ENCODE results near the gene TAX1BP1.

Gene TAX1BP1

GRCh38 chr7:27753863-27754262, 13.9 kb downstream of the TAX1BP1 start:
- CTCF ChIA-PET: no interaction called here
- no peak for DNase-seq (ENCODE audit: extremely low spot score)
- TF ChIP-seq CTCF (IDR thresholded peaks at IDR 0.05; ENCODE audit: control extremely low read depth, extremely low read depth, low read depth, missing control alignments): no peak
- POLR2A ChIA-PET: no interaction called here

GRCh38 chr7:27756298-27756697, 16.3 kb downstream of the TAX1BP1 start:
- CTCF ChIA-PET: interaction anchor here (1.0 kb wide), 1 partner anchor 12 kb away, joined by 4 read pairs; no protein-coding TSS in a partner anchor

GRCh38 chr7:27759491-27759890, 19.5 kb downstream of the TAX1BP1 start:
- DNase-seq (ENCODE audit: extremely low spot score): no peak
- ChIA-PET CTCF (no interaction called here), POLR2A (no interaction called here)
- TF ChIP-seq CTCF (IDR thresholded peaks at IDR 0.05; ENCODE audit: control extremely low read depth, extremely low read depth, low read depth, missing control alignments): no peak

More at GRCh38 chr7:27756298-27756697, 16.3 kb downstream of the TAX1BP1 start:
- TF ChIP-seq CTCF (IDR thresholded peaks at IDR 0.05; ENCODE audit: control extremely low read depth, extremely low read depth, low read depth, missing control alignments): no peak
- POLR2A ChIA-PET: no interaction called here
- DNase-seq (ENCODE audit: extremely low spot score): no peak

DNA sequence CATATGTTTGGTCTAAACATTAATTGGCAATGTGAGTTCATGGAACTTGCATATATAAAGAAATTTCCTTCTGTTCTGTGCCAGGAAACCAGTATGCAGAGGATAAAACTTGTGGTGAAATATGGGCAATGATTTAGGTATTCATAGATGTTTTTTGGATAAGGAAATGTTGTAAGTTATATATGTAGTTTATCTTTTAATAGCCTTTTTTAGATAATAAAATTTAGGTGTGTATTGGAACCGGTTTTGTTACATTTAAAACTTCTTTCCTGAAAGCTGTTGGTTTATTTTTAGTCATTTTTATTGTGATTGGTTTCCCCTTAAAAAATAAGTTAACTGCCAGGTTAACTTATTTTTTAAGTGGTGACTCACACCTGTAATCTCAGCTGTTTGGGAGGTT, 22.1 kb downstream of the TAX1BP1 start:
- DNase-seq (ENCODE audit: extremely low spot score): no peak
- TF ChIP-seq CTCF (IDR thresholded peaks at IDR 0.05; ENCODE audit: control extremely low read depth, extremely low read depth, low read depth, missing control alignments): no peak
- CTCF ChIA-PET: interaction anchor here (0.8 to 6.6 kb wide), 2 partner anchors 11 to 12 kb away, joined by 3 to 38 read pairs; no protein-coding TSS in a partner anchor
- POLR2A ChIA-PET: no interaction called here

DNA sequence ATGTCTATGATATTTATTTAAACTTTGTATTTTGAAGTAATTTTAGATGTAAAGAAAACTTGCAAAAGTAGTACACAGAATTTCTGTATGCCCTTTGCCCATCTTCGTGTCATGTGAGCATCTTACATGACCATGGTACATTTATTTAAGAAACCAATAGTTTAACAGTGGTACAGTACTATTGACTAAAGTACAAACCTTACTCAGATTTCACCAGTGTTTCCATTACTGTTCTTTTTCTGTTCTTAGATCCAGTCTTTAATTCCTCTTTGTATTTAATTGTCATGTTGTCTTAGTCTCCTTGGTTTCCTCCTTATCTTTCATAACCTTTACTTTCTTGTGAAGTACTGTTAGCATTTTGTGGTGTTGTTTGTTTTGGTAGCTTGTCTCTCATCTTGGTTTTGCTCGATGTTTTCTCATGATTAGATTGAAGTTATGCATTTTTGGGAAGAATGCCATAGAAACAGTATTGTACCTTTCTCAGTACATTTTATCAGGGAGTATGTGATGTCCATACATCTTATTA, 24.1 kb downstream of the TAX1BP1 start:
- no peak for DNase-seq (ENCODE audit: extremely low spot score)
- ChIA-PET CTCF (interaction anchor here (0.9 to 6.6 kb wide), 5 partner anchors 10 to 187 kb away, joined by 3 to 38 read pairs (median 3); no protein-coding TSS in a partner anchor), POLR2A (no interaction called here)
- no peak for TF ChIP-seq CTCF (IDR thresholded peaks at IDR 0.05; ENCODE audit: control extremely low read depth, extremely low read depth, low read depth, missing control alignments)

- ChIA-PET POLR2A (no interaction called here), CTCF (interaction anchor here (1.4 to 6.6 kb wide), 2 partner anchors 8 to 11 kb away, joined by 3 to 38 read pairs; no protein-coding TSS in a partner anchor)
- no peak for DNase-seq (ENCODE audit: extremely low spot score)
Observed at GRCh38 chr7:27765841-27766240, 25.9 kb downstream of the TAX1BP1 start.

More at GRCh38 chr7:27765841-27766240, 25.9 kb downstream of the TAX1BP1 start:
- TF ChIP-seq CTCF (IDR thresholded peaks at IDR 0.05; ENCODE audit: control extremely low read depth, extremely low read depth, low read depth, missing control alignments): no peak

All from GM10248 (cell line).